PFSK-1 (cell line): Measurements from ENCODE around the gene RASAL2.

Experiments used
- FOXP2 ChIP-seq: optimal IDR thresholded peaks from 2 replicates; pipeline ENCODE3; 2011; ENCODE audit warnings: borderline replicate concordance, control low read depth, inconsistent platforms; ENCODE audit not compliant: insufficient read depth; ENCODE audit errors: extremely low read length, extremely low read depth
- POLR2AphosphoS5 ChIP-seq: IDR thresholded peaks from 2 replicates; pipeline ENCODE4 v1.6.1; 2012; ENCODE audit warnings: low read depth, mild to moderate bottlenecking, control low read depth, low read length, moderate library complexity
- SIN3A ChIP-seq: IDR thresholded peaks from 2 replicates; pipeline ENCODE4 v1.6.1; 2012; ENCODE audit warnings: mild to moderate bottlenecking, low read length, moderate library complexity, borderline replicate concordance; ENCODE audit not compliant: insufficient read depth
- TAF1 ChIP-seq: IDR thresholded peaks from 2 replicates; pipeline ENCODE4 v1.6.1; 2012; ENCODE audit warnings: low read length, control low read depth, borderline replicate concordance; ENCODE audit not compliant: insufficient read depth
- TF ChIP-seq, protein P1 (sequence below), 2 experiments: IDR thresholded peaks; 2 replicates each; pipeline versions ENCODE4 v1.6.1 to v1.8.0; 2011 to 2012; ENCODE audit warnings: low read depth in 2 of 2, low read length in 2 of 2, control low read depth in 1 of 2, inconsistent platforms in 1 of 2, mild to moderate bottlenecking in 1 of 2, moderate library complexity in 1 of 2; ENCODE audit not compliant: insufficient read depth in 1 of 2

The RASAL2 gene

DNA sequence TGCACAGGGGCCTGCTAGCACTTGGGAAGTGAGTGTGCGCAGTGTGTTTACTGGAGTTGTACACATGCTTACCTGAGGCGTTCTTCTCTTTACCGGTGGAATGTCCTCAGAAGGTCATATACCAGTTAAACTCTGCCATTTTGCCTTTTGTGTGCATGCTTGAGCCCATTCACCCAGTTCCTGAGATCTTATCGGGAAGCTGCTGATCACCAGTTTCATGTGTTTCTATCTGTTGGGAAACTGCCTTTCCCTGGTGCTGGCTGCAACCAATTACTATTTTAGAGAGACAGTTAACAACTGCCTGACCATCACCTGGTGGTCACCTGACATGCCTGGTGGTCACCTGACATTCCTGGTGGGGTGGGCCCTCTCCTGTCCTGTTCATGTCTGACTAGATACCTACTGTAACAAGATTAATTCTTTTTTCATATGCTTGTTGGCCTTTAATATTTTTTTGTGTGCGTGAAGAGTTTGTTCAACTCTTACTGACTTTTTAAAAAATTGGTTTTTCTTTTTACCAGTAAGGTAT lies 137.0 kb downstream of the RASAL2 start:
- TF ChIP-seq POLR2AphosphoS5 (no peak), TAF1 (no peak), FOXP2 (no peak), SIN3A (no peak)
- TF ChIP-seq, protein P1, sequence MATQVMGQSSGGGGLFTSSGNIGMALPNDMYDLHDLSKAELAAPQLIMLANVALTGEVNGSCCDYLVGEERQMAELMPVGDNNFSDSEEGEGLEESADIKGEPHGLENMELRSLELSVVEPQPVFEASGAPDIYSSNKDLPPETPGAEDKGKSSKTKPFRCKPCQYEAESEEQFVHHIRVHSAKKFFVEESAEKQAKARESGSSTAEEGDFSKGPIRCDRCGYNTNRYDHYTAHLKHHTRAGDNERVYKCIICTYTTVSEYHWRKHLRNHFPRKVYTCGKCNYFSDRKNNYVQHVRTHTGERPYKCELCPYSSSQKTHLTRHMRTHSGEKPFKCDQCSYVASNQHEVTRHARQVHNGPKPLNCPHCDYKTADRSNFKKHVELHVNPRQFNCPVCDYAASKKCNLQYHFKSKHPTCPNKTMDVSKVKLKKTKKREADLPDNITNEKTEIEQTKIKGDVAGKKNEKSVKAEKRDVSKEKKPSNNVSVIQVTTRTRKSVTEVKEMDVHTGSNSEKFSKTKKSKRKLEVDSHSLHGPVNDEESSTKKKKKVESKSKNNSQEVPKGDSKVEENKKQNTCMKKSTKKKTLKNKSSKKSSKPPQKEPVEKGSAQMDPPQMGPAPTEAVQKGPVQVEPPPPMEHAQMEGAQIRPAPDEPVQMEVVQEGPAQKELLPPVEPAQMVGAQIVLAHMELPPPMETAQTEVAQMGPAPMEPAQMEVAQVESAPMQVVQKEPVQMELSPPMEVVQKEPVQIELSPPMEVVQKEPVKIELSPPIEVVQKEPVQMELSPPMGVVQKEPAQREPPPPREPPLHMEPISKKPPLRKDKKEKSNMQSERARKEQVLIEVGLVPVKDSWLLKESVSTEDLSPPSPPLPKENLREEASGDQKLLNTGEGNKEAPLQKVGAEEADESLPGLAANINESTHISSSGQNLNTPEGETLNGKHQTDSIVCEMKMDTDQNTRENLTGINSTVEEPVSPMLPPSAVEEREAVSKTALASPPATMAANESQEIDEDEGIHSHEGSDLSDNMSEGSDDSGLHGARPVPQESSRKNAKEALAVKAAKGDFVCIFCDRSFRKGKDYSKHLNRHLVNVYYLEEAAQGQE (IDR thresholded peaks at IDR 0.05; ENCODE audit: insufficient read depth in 1 of 2, low read depth in 2 of 2, low read length in 2 of 2): no peak

DNA sequence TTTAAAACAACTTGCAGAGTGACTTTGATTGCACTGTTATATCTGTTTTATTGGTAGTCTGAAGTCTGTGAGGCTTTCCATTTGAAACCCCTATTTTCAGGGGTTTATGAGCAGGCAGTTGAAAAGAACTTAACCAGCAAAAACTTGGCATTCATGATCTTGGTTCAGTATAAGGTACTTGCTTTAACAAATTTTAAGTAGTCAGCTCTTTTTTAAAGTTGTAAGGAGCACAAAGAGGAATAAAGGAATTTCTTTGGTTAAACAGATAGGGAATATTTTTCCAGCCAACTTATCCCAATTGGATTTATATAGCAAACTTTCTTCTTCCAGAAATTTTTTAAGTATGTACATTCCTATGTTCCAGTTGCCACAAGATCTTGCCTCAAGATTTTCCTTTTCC lies 138.2 kb downstream of the RASAL2 start:
- TF ChIP-seq SIN3A: no peak
- TF ChIP-seq FOXP2: no peak
- no peak for TF ChIP-seq TAF1

DNA sequence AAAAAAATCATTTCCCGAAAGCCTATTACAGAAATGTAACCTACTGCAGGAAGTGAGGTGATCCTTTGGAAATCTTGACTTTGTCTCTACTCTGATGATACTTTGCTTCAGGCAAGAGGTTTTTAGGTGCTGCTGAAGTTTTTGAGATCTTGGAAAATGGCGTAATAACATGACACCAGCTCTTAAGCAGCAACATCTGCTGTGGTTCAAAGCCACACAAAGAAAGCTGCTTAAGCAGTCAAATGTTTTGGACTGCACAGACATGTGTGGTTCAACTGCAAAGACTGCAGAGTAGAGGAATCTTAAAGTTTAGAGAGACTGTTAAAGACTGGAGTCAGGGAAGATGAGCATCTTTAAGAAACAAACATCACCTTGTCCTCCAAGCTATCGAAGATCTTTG lies 139.0 kb downstream of the RASAL2 start:
- no peak for TF ChIP-seq TAF1
- no peak for TF ChIP-seq POLR2AphosphoS5
- TF ChIP-seq, protein P1 (IDR thresholded peaks at IDR 0.05; ENCODE audit: insufficient read depth in 1 of 2, low read depth in 2 of 2, low read length in 2 of 2): no peak

DNA sequence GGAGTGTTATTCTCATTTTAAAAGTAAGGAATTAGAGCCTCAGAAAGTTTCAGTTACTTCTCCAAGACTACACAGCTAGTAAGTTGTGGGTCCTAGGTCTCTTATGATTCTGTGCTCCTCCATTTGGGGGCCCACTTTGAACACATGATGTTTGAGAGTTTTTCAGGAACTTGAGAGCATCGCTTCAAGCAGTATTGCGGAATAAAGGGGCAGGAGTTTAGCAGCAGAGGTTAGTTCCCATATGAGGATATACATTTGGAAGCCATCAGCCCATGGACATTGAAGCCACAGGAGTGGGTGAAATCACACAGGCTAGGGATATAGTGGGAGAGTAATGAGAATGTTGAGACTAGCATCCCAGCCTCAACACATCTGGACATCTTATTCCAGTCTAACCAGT lies 143.2 kb downstream of the RASAL2 start:
- TF ChIP-seq TAF1: no peak
- TF ChIP-seq FOXP2: no peak
- no peak for TF ChIP-seq SIN3A
- no peak for TF ChIP-seq POLR2AphosphoS5

DNA sequence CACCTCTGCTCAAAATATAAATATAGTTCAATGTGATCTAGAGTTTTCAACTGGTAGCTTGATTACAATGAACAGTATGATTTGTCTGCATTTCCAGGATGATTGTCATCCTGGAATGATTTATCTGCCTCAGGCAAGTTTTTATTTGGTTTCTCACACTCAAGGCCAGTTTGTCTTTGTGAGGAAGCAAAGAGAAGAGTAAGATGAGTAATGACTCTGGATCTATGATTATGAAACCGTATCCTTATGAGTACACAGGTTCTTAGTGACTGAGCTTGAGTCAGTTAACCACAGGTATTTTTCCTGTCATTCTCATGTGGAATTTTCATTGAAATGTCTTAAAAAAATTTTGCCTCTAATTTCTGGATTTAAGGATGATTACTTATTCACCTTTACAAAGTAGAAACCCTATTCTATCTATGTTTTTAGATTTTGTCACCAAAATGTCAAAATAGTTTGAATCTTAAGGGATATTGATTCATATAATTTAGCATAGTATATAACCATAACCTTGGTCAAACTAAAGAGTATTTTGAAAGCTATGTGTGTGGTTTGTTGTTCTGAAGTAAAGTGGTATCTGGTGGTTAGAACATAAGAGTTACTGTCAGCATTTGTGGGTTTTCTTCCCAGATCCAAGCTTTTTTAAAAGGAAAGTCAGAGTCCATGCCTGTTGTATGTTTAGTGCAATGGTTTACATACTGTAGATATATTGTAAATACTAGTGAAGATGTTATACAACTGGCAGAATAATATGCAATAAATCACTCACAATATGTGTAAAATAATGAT lies 145.0 kb downstream of the RASAL2 start:
- TF ChIP-seq TAF1: no peak
- no peak for TF ChIP-seq POLR2AphosphoS5
- no peak for TF ChIP-seq SIN3A
- TF ChIP-seq, protein P1 (IDR thresholded peaks at IDR 0.05; ENCODE audit: insufficient read depth in 1 of 2, low read depth in 2 of 2, low read length in 2 of 2): no peak

DNA sequence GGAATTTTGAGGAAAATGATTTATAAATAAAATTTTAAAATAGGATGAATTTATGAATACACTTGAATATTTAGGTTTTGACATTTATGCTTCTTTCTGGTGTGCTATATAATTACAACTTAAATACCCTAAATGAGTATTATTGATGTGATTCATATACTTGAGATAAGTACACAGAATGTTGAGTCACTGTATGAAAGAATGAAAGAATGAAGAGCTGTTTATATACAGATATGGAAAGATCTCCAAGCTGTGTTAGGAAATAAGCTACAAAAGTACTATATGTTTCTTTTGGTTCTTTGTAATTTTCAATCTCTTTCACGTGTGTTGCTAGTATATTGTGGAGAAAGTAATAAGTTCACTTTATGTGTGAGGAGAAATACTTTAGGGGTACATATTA lies 147.2 kb downstream of the RASAL2 start:
- TF ChIP-seq SIN3A (no peak), TAF1 (no peak), FOXP2 (no peak), POLR2AphosphoS5 (no peak)
- TF ChIP-seq, protein P1 (IDR thresholded peaks at IDR 0.05; ENCODE audit: insufficient read depth in 1 of 2, low read depth in 2 of 2, low read length in 2 of 2): no peak
